AG09319 (cell line): ENCODE results near the gene UCHL5.

Experiments
- DNase-seq: peaks from one replicate; pipeline ENCODE4 v3.0.0-alpha.2; 2010; ENCODE audit warnings: low read depth; ENCODE audit errors: extremely low read depth
- CTCF ChIP-seq: IDR thresholded peaks from 2 replicates; pipeline ENCODE4 v1.5.1; 2011; ENCODE audit warnings: low read depth, mild to moderate bottlenecking, inconsistent platforms, low read length, moderate library complexity

The UCHL5 gene

GRCh38 chr1:193025218-193025617, 33.9 kb downstream of the UCHL5 start:
- TF ChIP-seq CTCF: no peak
- no peak for DNase-seq

- peak; percentile 38 for TF ChIP-seq CTCF
- DNase-seq: peak; percentile 31
These were observed 39.6 kb downstream of the UCHL5 start for GRCh38 chr1:193019442-193020026.

GRCh38 chr1:193016788-193017187, 42.4 kb downstream of the UCHL5 start:
- no peak for TF ChIP-seq CTCF
- no peak for DNase-seq

GRCh38 chr1:193014400-193014799, 44.8 kb downstream of the UCHL5 start:
- TF ChIP-seq CTCF: no peak
- DNase-seq: no peak

GRCh38 chr1:193013707-193014106, 45.5 kb downstream of the UCHL5 start:
- no peak for TF ChIP-seq CTCF
- DNase-seq: no peak

- peak; percentile 4 for DNase-seq
- TF ChIP-seq CTCF: no peak
These were observed 46.2 kb downstream of the UCHL5 start for GRCh38 chr1:193013005-193013404.

- TF ChIP-seq CTCF: no peak
- DNase-seq: no peak
These were observed 47.8 kb downstream of the UCHL5 start for GRCh38 chr1:193011406-193011805.
